GM19193 (cell line): ENCODE results near the gene PARS2.

Source experiments
- POLR2A ChIP-seq: IDR thresholded peaks from 4 replicates; pipeline ENCODE4 v1.6.1; 2011; ENCODE audit not compliant: insufficient read depth, insufficient read length; ENCODE audit errors: extremely low read depth

Gene PARS2

DNA sequence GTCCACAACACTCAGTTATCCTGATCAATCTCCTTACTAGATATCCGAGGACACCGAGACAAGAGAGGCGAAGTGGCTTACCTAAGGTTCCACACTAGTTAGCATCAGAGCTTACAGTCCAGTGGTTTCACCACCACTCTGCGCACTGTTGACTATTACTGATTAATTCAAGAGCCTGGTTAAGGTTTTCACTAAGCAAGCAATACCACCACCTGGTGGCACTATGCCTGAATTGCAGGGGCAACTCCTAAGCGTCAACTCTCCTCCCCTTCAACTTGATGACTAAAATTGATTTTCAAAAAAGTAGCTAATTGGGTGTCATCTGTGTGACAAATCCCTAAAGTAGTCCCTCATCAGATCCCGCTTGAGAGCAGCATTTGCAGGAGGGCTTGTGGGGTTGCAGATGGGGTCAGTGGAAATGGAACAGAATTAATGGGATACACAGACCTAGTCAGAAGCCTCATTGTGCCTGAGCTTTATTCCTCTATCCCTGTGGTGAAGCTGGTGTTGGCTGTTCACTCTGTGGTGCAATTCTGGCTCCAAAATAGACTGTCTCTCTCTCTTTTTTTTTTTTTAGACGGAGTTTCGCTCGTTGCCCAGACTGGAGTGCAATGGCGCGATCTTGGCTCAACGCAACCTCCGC, 27.7 kb upstream of the PARS2 start:
- no peak for TF ChIP-seq POLR2A

- no peak for TF ChIP-seq POLR2A
These were observed 24.1 kb upstream of the PARS2 start for GRCh38 chr1:54788459-54788858.

- TF ChIP-seq POLR2A, result no peak
These were observed 23.3 kb upstream of the PARS2 start for GRCh38 chr1:54787604-54788003.

- no peak for TF ChIP-seq POLR2A
These were observed 22.5 kb upstream of the PARS2 start for GRCh38 chr1:54786778-54787177.

DNA sequence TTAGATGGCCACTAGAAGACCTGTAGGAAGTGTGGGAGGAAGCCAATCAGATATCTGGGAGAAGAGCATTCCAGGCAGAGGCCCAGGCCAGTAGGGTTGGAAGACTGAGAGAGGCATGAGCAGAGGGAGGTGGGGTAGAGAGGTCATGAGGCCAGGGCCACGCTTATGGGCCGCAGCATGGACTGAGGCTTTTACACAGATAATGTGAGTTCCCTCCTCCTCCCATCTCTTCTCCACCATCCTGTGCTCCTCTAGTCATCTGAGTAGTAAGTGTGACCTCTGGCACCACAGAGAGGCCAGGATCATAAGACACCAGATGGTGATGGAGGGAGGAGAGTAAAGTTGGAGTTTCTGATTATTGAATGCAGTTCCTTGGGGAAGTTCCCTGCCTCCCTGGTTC, 19.7 kb upstream of the PARS2 start:
- TF ChIP-seq POLR2A, result no peak

GRCh38 chr1:54782588-54782987, 18.3 kb upstream of the PARS2 start:
- no peak for TF ChIP-seq POLR2A

DNA sequence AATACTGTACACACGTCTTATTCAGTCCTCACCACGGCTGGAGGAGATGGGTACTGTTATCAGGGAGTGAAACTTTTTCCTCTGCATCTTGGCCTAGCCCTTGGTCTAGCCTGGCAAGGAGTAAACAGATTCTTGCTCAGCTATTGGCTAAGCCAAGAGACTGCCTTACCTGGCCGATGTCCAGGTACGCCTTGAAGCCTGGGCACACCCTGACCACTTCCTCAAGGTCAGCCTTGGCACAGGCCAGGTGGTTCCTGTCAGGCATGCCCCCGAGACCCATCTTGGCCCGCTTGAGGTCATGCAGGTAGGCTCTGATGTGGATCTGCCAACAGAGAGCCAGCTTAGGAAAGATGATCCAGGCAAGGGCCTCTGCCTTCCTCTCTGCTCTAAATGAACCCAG, 17.8 kb upstream of the PARS2 start:
- TF ChIP-seq POLR2A, result no peak

DNA sequence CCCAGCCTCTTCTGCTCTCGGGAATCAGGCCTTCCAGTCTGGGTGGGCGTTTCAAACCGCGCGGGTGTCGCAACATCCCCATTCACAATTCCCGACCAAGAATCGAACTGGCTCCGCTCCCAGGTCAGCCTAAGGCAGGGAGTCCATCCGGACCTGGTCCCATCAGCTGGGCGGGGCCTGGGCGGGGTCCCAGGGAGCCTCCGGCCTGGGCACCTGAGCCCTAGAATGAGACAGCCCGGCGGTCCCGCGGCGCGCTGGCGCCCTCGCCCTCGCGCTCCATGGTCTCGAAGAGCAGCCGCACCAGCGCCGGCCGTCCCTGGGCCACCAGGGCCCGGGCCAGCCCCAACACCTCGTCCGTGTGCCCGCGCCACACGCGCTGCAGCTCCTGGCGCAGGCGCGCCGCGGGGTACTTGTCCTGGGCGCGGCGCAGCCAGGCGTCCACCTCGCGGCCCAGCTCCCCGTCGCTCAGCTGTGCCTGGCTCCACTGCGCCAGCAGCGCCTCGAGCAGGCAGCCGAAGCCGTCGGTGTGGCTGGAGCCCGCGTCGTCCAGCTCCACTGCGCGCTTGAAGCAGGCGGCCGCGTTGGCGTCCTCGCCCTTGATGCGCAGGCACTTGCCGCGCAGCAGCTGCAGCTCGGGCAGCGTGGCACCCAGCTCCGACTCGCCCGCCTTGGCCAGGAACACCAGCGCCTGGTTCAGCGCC, 16.9 kb upstream of the PARS2 start:
- no peak for TF ChIP-seq POLR2A

GRCh38 chr1:54777431-54777830, 13.1 kb upstream of the PARS2 start:
- TF ChIP-seq POLR2A, result no peak

DNA sequence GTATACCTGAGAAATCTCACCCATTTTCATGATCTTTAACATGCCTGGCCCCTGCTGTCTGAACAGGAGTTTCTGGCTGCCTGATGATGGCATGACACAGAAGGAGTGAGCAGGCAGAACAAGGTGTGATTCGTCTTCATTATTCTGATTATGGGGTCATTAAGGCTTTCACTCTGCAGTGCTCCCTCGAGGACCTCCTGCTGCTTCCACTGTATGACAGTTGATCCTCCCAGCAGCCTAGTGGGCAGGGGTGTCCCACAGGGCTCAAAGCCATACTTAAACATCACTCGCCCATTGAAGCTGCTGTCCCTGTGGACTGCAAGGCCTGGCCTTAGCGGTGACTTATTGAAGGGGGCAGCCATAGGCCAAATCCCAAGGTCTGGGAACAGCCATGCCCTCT, 12.7 kb upstream of the PARS2 start:
- no peak for TF ChIP-seq POLR2A

DNA sequence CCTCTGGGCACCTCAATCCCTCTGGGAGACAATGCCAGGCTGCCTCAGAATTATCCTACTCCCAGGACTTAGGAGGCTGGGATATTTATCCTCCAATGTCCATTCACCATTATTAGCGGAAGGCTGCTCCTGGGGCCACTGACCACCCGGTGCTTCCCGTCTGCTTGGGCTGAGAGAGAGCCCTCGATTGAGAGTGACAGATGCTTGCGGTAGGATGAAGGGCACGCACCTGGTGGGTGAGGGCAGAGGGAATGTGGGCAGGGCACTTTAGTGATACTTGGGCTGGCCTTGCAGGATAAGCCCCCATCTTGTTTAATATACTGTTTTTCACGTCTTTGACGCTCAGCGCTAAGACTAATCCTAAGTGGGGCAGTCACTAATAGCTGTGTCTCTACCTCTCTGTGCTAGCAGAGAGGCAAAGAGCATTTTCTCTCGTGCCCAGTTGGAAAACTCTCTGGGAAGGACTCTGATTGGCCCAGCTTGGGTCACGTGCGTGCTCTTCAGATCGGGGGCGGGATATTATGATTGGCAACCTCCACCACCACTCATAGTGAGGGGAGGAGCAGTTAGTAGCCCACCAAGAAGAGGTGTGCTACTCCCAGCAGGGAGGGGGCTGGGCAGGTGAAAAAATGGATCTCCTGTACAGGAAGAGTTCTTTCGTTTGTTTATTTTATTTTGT, 10.6 kb upstream of the PARS2 start:
- TF ChIP-seq POLR2A, result no peak

- no peak for TF ChIP-seq POLR2A
These were observed 8.6 kb upstream of the PARS2 start for GRCh38 chr1:54772951-54773350.

GRCh38 chr1:54768093-54768492, 3.8 kb upstream of the PARS2 start:
- TF ChIP-seq POLR2A, result no peak

GRCh38 chr1:54767526-54767925, 3.2 kb upstream of the PARS2 start:
- no peak for TF ChIP-seq POLR2A

- TF ChIP-seq POLR2A, result no peak
These were observed 2.4 kb upstream of the PARS2 start for GRCh38 chr1:54766726-54767125.
